K562 (cell line): ENCODE measurements around the gene S100G. TPM values are rescaled to one million over a fixed set of nuclear protein-coding genes. Genes with fewer than 3 reads are reported as not detected.
A peak's percentile ranks its signal among the peaks of the same experiment; 100 is the strongest.
"Not testable (repeated sequence)": the region's sequence is repeated elsewhere in the genome, so short reads cannot be mapped to it uniquely, and the experiment has no call there.

Source experiments
- ATAC-seq: fragments of 200-7000 bp; cut with Tn5 transposase; 3 replicates; pipeline ENCODE4 v1.9.1; 2020; ENCODE audit warnings: moderate library complexity
- BruUV-seq: library from RNA; stranded (reverse); fragments of 400-500 nt; replicated peaks from 2 replicates; lab custom pipeline; 2021; lab: Mats Ljungman, UMichigan
- CTCF ChIA-PET: fragments of 300-600 bp; formaldehyde crosslinking; extraction: SDS; loops from one replicate; lab custom pipeline; 2021; ENCODE audit warnings: low intra/inter-chr PET ratio; lab: Yijun Ruan, JAX
- POLR2A ChIA-PET: fragments of 300-600, 350-650 bp; sonication (Branson Sonifier 250); formaldehyde crosslinking; extraction: SDS; loops from one replicate; lab custom pipeline; 2021; ENCODE audit warnings: antibody characterized with exemption, inconsistent platforms; lab: Yijun Ruan, JAX
- DNase-seq, 4 experiments: peaks; one replicate each; pipeline versions ENCODE4 v3.0.0 to v3.0.0-alpha.2; 2011 to 2018; ENCODE audit warnings: low spot score in 3 of 4, mixed read lengths in 3 of 4; ENCODE audit errors: extremely low read depth in 1 of 4
- FAIRE-seq: peaks from 2 replicates; lab custom pipeline; 2011; peaks lifted over from hg19 to GRCh38; lab: Jason Lieb, UNC
- H2AFZ ChIP-seq: 2 replicates; pipeline ENCODE4 v1.6.0; 2011; ENCODE audit warnings: low read depth, low read length, control low read depth, inconsistent platforms
- H3K27ac ChIP-seq: fragments of 200-600 bp; 3 replicates; pipeline ENCODE4 v1.8.0; 2011; ENCODE audit warnings: low read depth, mild to moderate bottlenecking, control low read depth, inconsistent platforms, low read length, moderate library complexity, mixed read lengths; ENCODE audit errors: extremely low read depth
- H3K27me3 ChIP-seq, 2 experiments: fragments of 300-600 bp in 1 of 2; 2 replicates in 1 of 2; 3 replicates in 1 of 2; pipeline versions ENCODE4 v1.6.0 to v1.8.0; 2011; ENCODE audit warnings: inconsistent platforms in 2 of 2, low read length in 2 of 2, mild to moderate bottlenecking in 1 of 2, mixed read lengths in 1 of 2, moderate library complexity in 1 of 2; ENCODE audit not compliant: control insufficient read depth in 2 of 2, insufficient read depth in 2 of 2
- H3K36me3 ChIP-seq: fragments of 300-600 bp; 3 replicates; pipeline ENCODE4 v1.8.0; 2011; ENCODE audit warnings: mild to moderate bottlenecking, low read length, inconsistent platforms; ENCODE audit not compliant: control insufficient read depth, insufficient read depth
- H3K4me1 ChIP-seq, 2 experiments: fragments of 200-600 bp in 1 of 2; replicated peaks in 1 of 2; 2 replicates in 1 of 2; 3 replicates in 1 of 2; pipeline versions ENCODE4 v1.5.1 to v1.8.0; 2011; ENCODE audit warnings: inconsistent platforms in 2 of 2, low read length in 2 of 2, mild to moderate bottlenecking in 1 of 2, mixed read lengths in 1 of 2, moderate library complexity in 1 of 2; ENCODE audit not compliant: control insufficient read depth in 2 of 2, insufficient read depth in 2 of 2
- H3K4me2 ChIP-seq: 2 replicates; pipeline ENCODE4 v1.6.1; 2011; ENCODE audit warnings: low read length, control low read depth, inconsistent platforms, mixed read lengths; ENCODE audit not compliant: insufficient read depth
- H3K4me3 ChIP-seq: fragments of 200-600 bp; sonication (generic), shearing (Covaris generic); 2 replicates; pipeline ENCODE4 v1.5.1; 2016; ENCODE audit warnings: control low read depth, inconsistent platforms
- H3K79me2 ChIP-seq: fragments of 200-600 bp; 3 replicates; pipeline ENCODE4 v1.8.0; 2011; ENCODE audit warnings: low read length, inconsistent platforms; ENCODE audit not compliant: control insufficient read depth, insufficient read depth
- H3K9ac ChIP-seq, 2 experiments: 2 replicates each; pipeline versions ENCODE4 v1.6.0 to v1.6.1; 2011; ENCODE audit warnings: low read depth in 2 of 2, low read length in 2 of 2, control low read depth in 1 of 2, inconsistent platforms in 1 of 2, mild to moderate bottlenecking in 1 of 2, mixed read lengths in 1 of 2; ENCODE audit not compliant: insufficient read depth in 1 of 2
- H3K9me1 ChIP-seq: one replicate; pipeline ENCODE4 v1.6.0; 2011; ENCODE audit warnings: inconsistent platforms, mild to moderate bottlenecking, low read length, moderate library complexity; ENCODE audit not compliant: control insufficient read depth, insufficient read depth
- H3K9me3 ChIP-seq: replicated peaks from 2 replicates; pipeline ENCODE4 v1.5.1; 2011; ENCODE audit warnings: low read depth, low read length, inconsistent platforms; ENCODE audit not compliant: control insufficient read depth, insufficient read depth
- H4K20me1 ChIP-seq: replicated peaks from 2 replicates; pipeline ENCODE4 v1.6.1; 2011; ENCODE audit warnings: low read length, inconsistent platforms, mixed read lengths; ENCODE audit not compliant: control insufficient read depth, insufficient read depth
- CXXC5 ChIP-seq: fragments of 250-450 bp; sonication (Bioruptor Pico); IDR thresholded peaks from 2 replicates; pipeline ENCODE4 v1.8.0; 2022; ENCODE audit warnings: inconsistent platforms, mild to moderate bottlenecking, moderate library complexity
- E2F3 ChIP-seq: fragments of 250-450 bp; sonication (Bioruptor Pico); IDR thresholded peaks from 2 replicates; pipeline ENCODE4 v1.4.0; 2020; ENCODE audit warnings: mild to moderate bottlenecking
- ELF4 ChIP-seq: fragments of 450-650 bp; formaldehyde crosslinking; IDR thresholded peaks from 2 replicates; pipeline ENCODE4 v1.4.0; 2022; ENCODE audit warnings: missing genetic modification characterization
- ERF ChIP-seq: fragments of 450-650 bp; formaldehyde crosslinking; IDR thresholded peaks from 2 replicates; pipeline ENCODE4 v1.4.0; 2020; ENCODE audit warnings: mild to moderate bottlenecking, mixed read lengths
- MAFF ChIP-seq: IDR thresholded peaks from 2 replicates; pipeline ENCODE4 v1.6.1; 2012; ENCODE audit warnings: low read length, improper control_type of control experiment
- NR4A1 ChIP-seq, 2 experiments: fragments of 250-450 bp in 1 of 2; fragments of 450-650 bp in 1 of 2; sonication (Bioruptor Pico) in 1 of 2; IDR thresholded peaks; 2 replicates each; pipeline versions ENCODE4 v1.4.0 to v1.6.1; 2016 to 2020; ENCODE audit warnings: mild to moderate bottlenecking in 2 of 2, missing compliant biosample characterization in 1 of 2, missing genetic modification characterization in 1 of 2, moderate library complexity in 1 of 2
- RAD21 ChIP-seq, 2 experiments: fragments of 250-450 bp in 1 of 2; fragments of 450-650 bp in 1 of 2; sonication (Bioruptor Pico) in 1 of 2; formaldehyde crosslinking in 1 of 2; IDR thresholded peaks in 1 of 2; conservative IDR thresholded peaks in 1 of 2; 2 replicates each; pipeline versions ENCODE4 v1.4.0 to v1.8.0; 2020 to 2022; ENCODE audit warnings: mild to moderate bottlenecking in 2 of 2, moderate library complexity in 1 of 2
- SMAD4 ChIP-seq: fragments of 250-450 bp; sonication (Bioruptor Pico); conservative IDR thresholded peaks from 2 replicates; pipeline ENCODE4 v1.8.0; 2021; ENCODE audit warnings: inconsistent platforms, mild to moderate bottlenecking, moderate library complexity
- TCF3 ChIP-seq: sonication (generic); formaldehyde crosslinking; IDR thresholded peaks from 2 replicates; pipeline ENCODE4 v1.4.0; 2020; ENCODE audit warnings: mild to moderate bottlenecking, missing genetic modification reagents
- ZNF551 ChIP-seq: fragments of 250-450 bp; sonication (Bioruptor Pico); IDR thresholded peaks from 2 replicates; pipeline ENCODE4 v1.5.0; 2021; ENCODE audit warnings: mild to moderate bottlenecking, moderate library complexity
- ZNF695 ChIP-seq: fragments of 450-650 bp; formaldehyde crosslinking; IDR thresholded peaks from 2 replicates; pipeline ENCODE4 v1.4.0; 2020; ENCODE audit warnings: mild to moderate bottlenecking, moderate library complexity
- ZNF778 ChIP-seq: fragments of 450-650 bp; formaldehyde crosslinking; IDR thresholded peaks from 2 replicates; pipeline ENCODE4 v1.4.0; 2020; ENCODE audit warnings: mild to moderate bottlenecking, moderate library complexity
- WGBS: fragments of 100-300 bp; shearing (Covaris generic); methylation state at CpG from one replicate; pipeline ENCODE4 v1.1.6; 2016; ENCODE audit warnings: low coverage, mixed read lengths; ENCODE audit not compliant: insufficient coverage; ENCODE audit errors: missing lambda C conversion rate; 5-methylcytosine and 5-hydroxymethylcytosine counted together
- in situ Hi-C: fragments of 300-500 bp; cut with MboI; formaldehyde crosslinking; loops from 4 replicates; pipeline ENCODE4 v1.15.0; 2018; ENCODE audit warnings: inconsistent platforms, mixed read lengths
- intact Hi-C: fragments of 100-400 bp; cut with micrococcal nuclease; formaldehyde crosslinking; loops from 2 replicates; pipeline ENCODE4 v1.14.2; 2022
- polyA plus RNA-seq, 8 experiments: library from polyadenylated mRNA; depleted of rRNA in 4 of 8; stranded (reverse) in 5 of 8; unstranded in 3 of 8; fragments of >200 nt; fragmentation: Nextera tagmentation in 2 of 8; fragmentation: Illumina TruSeq in 1 of 8; extraction: Ambion mirVana in 2 of 8; extraction: Trizol in 1 of 8; gene quantifications; 2 replicates each; pipeline versions ENCODE4 v1.2.1 to v1.2.3, GENCODE V29; 2011 to 2014; ENCODE audit warnings: inconsistent platforms in 1 of 8, missing spikeins in 1 of 8
- total RNA-seq, 7 experiments: library from RNA; depleted of rRNA in 6 of 7; stranded (reverse); fragments of >200 nt in 6 of 7; fragmentation: Illumina TruSeq in 2 of 7; extraction: Trizol in 2 of 7; gene quantifications; 2 replicates each; pipeline versions ENCODE4 v1.2.1 to v1.2.3, GENCODE V29; 2011 to 2021; ENCODE audit warnings: low replicate concordance in 1 of 7
- TF ChIP-seq, protein P1 (sequence below), 2 experiments: fragments of 200-800 bp in 1 of 2; sonication (Bioruptor generic) in 1 of 2; sonication (generic) in 1 of 2; formaldehyde crosslinking in 1 of 2; IDR thresholded peaks in 1 of 2; conservative IDR thresholded peaks in 1 of 2; 2 replicates each; pipeline versions ENCODE4 v1.5.0 to v1.6.1; 2016 to 2020; ENCODE audit warnings: missing compliant biosample characterization in 1 of 2, missing genetic modification characterization in 1 of 2, missing genetic modification reagents in 1 of 2

The S100G gene
- total and polyA plus RNA-seq, 9 of the 15 experiments (the other 6 are each of a cell fraction or from before 2014, with no cell fraction given) = not detected

DNA sequence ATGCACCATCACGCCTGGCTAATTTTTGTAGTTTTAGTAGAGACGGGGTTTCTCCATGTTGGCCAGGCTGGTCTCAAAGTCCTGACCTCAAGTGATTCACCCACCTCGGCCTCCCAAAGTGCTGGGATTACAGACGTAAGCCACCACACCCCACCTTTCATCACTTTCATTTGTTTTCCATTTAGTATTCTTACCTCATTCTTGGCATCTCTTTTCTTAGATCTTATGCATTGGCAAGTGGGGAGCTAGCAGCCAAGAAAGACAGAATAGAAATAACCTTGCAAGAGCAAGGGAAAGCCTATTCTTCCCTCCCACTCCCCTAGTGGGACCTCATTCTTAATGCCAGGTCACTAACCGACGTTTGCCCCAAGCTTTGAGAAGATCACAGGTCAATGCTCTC lies 21.4 kb upstream of the S100G start:
- H3K27me3 ChIP-seq, ATAC-seq, H3K9me3 ChIP-seq, CTCF ChIA-PET, H3K4me3 ChIP-seq, H3K79me2 ChIP-seq, H3K36me3 ChIP-seq, in situ Hi-C loops, FAIRE-seq, BruUV-seq, DNase-seq, H3K9me1 ChIP-seq, H3K4me2 ChIP-seq, POLR2A ChIA-PET, H4K20me1 ChIP-seq: not testable (repeated sequence)
- peak overlapping the region; percentile 78 for H2AFZ ChIP-seq
- intact Hi-C loops = loop anchor here (2.0 kb wide), 1 partner anchor 42 kb away; no protein-coding TSS in a partner anchor
- WGBS = 35% methylated on average over 6 of the region's 6 CpGs
- peak overlapping the region in 1 of 2 experiments; percentile 23; a peak in 1 of 4 replicates for H3K9ac ChIP-seq
- H3K27ac ChIP-seq = peak overlapping the region; percentile 69; the same call in 1 of the 3 replicates
- peaks cover 10 to 16% of the 10 kb centered on the region in 2 experiments; a peak in 4 of 5 replicates for H3K4me1 ChIP-seq

DNA sequence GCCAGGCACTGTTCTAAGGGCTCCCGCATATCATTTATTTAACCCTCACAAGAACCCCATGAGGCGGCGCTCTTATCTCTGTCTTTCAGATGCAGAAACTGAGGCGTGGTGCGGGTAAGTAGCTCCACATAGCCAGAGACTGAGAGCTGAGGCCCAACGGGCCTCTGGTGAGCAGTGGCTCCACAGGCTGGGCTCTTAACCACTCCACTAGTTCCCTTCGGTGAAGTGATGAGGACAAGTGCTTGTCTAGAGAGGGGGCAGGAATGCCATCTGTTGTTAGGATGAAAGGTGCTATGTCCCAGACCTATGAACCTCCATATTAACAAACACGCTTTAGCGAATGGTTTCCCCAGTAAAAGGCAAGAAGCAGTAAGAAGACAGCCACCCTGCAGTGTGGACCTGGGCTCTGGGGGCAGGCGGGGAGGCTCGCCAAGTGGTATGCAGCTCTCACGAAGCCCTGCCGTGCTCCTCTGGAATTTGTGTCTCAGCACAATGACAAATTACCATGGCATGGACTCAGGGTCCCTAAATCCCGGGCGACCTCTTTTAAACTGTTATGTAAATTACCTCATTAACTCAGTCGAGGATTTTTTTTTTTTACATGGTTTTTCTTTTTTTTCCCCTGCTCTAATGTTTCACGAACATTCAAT lies 20.9 kb upstream of the S100G start:
- no peaks in the 10 kb centered on the region for H4K20me1 ChIP-seq
- H3K36me3 ChIP-seq = no peaks in the 10 kb centered on the region
- H3K9me1 ChIP-seq = no peaks in the 10 kb centered on the region
- peaks cover 10 to 21% of the 10 kb centered on the region in 2 experiments; a peak in 4 of 5 replicates for H3K4me1 ChIP-seq
- intact Hi-C loops = loop anchor here (2.0 kb wide), 1 partner anchor 42 kb away; no protein-coding TSS in a partner anchor
- peak overlapping the region; percentile 78 for H2AFZ ChIP-seq
- POLR2A ChIA-PET = no interaction called here
- H3K4me3 ChIP-seq = no peak overlapping the region
- peak overlapping the region; percentile 69 for H3K27ac ChIP-seq
- peak overlapping the region; percentile 48 for H3K4me2 ChIP-seq
- H3K79me2 ChIP-seq = no peaks in the 10 kb centered on the region
- ATAC-seq = peak; percentile 89
- BruUV-seq = no TSS peak
- in situ Hi-C loops = no loop called here
- H3K9me3 ChIP-seq = no peaks in the 10 kb centered on the region
- WGBS = 32% methylated on average over 14 of the region's 17 CpGs
- peak; percentile 88 for FAIRE-seq
- no peaks in the 10 kb centered on the region for H3K27me3 ChIP-seq
- CTCF ChIA-PET = no interaction called here
- H3K9ac ChIP-seq = peak overlapping the region; percentile 23 to 82; a peak in 3 of 4 replicates
- DNase-seq = peak; percentile 49 to 84 (median 56)
- TF ChIP-seq MAFF (no peak), TCF3 (peak; percentile 31; the same call in 1 of the 2 replicates), NR4A1 (CRISPR knock-in tag; IDR thresholded peaks at IDR 0.05) (no peak), NR4A1 (tag; IDR thresholded peaks at IDR 0.05) (peak; percentile 47; the same call in 1 of the 2 replicates), RAD21 (CRISPR knock-in tag; conservative IDR thresholded peaks at IDR 0.05 in 1 of 2, IDR thresholded peaks at IDR 0.05 in 1 of 2) (peak in 1 of 2 experiments; percentile 48; a peak in 2 of 4 replicates), ERF (CRISPR knock-in tag) (no peak), ZNF551 (CRISPR knock-in tag) (no peak), ELF4 (CRISPR knock-in tag) (no peak), SMAD4 (CRISPR knock-in tag) (peak; percentile 48), ZNF695 (CRISPR knock-in tag) (no peak), CXXC5 (CRISPR knock-in tag) (0 out of 2 replicates have a peak, but pooled peaks have one; percentile 36), E2F3 (CRISPR knock-in tag) (no peak), ZNF778 (CRISPR knock-in tag) (no peak)
- TF ChIP-seq, protein P1, sequence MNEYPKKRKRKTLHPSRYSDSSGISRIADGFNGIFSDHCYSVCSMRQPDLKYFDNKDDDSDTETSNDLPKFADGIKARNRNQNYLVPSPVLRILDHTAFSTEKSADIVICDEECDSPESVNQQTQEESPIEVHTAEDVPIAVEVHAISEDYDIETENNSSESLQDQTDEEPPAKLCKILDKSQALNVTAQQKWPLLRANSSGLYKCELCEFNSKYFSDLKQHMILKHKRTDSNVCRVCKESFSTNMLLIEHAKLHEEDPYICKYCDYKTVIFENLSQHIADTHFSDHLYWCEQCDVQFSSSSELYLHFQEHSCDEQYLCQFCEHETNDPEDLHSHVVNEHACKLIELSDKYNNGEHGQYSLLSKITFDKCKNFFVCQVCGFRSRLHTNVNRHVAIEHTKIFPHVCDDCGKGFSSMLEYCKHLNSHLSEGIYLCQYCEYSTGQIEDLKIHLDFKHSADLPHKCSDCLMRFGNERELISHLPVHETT (CRISPR knock-in tag; conservative IDR thresholded peaks at IDR 0.05 in 1 of 2, IDR thresholded peaks at IDR 0.05 in 1 of 2) = no peak
